Endothelial cell of umbilical vein (primary cell): Measurements from ENCODE around the gene PRRT1. TPM values are rescaled to one million over a fixed set of nuclear protein-coding genes. Genes with fewer than 3 reads are reported as not detected.

ENCODE experiments used
- BruUV-seq: library from RNA; stranded (reverse); fragments of 400-500 nt; replicated peaks from 2 replicates; lab custom pipeline; 2021; lab: Mats Ljungman, UMichigan
- CTCF ChIA-PET: fragments of 300-600, 350-600 bp; sonication (Branson Sonifier 250); formaldehyde crosslinking; loops from one replicate; lab custom pipeline; 2021; ENCODE audit warnings: antibody characterized with exemption, inconsistent platforms; lab: Charles Lee
- POLR2A ChIA-PET: fragments of 300-600, 350-600 bp; sonication (Branson Sonifier 250); formaldehyde crosslinking; loops from one replicate; lab custom pipeline; 2021; ENCODE audit warnings: antibody characterized with exemption, inconsistent platforms; lab: Charles Lee
- DNase-seq: peaks from one replicate; pipeline ENCODE4 v3.0.0-alpha.2; 2011; ENCODE audit warnings: low read depth, low spot score
- FAIRE-seq: peaks from 2 replicates; lab custom pipeline; 2011; peaks lifted over from hg19 to GRCh38; lab: Jason Lieb, UNC
- H2AFZ ChIP-seq: 2 replicates; pipeline ENCODE4 v1.6.0; 2012; ENCODE audit warnings: low read depth, low read length, control low read depth, inconsistent platforms
- H3K27ac ChIP-seq: 2 replicates; pipeline ENCODE4 v1.5.1; 2011; ENCODE audit warnings: low read depth, mild to moderate bottlenecking, control low read depth, low read length, moderate library complexity; ENCODE audit not compliant: insufficient read depth
- H3K27me3 ChIP-seq, 2 experiments: 2 replicates each; pipeline versions ENCODE4 v1.6.0 to v1.6.1; 2011; ENCODE audit warnings: low read length in 2 of 2, mixed read lengths in 1 of 2; ENCODE audit not compliant: control insufficient read depth in 2 of 2, insufficient read depth in 2 of 2
- H3K36me3 ChIP-seq, 2 experiments: 2 replicates in 1 of 2; 3 replicates in 1 of 2; pipeline ENCODE4 v1.5.1; 2011; ENCODE audit warnings: low read length in 2 of 2, mild to moderate bottlenecking in 1 of 2, moderate library complexity in 1 of 2; ENCODE audit not compliant: control insufficient read depth in 2 of 2, insufficient read depth in 2 of 2; ENCODE audit errors: extremely low read depth in 1 of 2
- H3K4me1 ChIP-seq: 3 replicates; pipeline ENCODE4 v1.5.1; 2011; ENCODE audit warnings: mild to moderate bottlenecking, low read length; ENCODE audit not compliant: control insufficient read depth, insufficient read depth; ENCODE audit errors: extremely low read depth
- H3K4me2 ChIP-seq: 2 replicates; pipeline ENCODE4 v1.6.1; 2011; ENCODE audit warnings: low read length, control low read depth, mixed read lengths; ENCODE audit not compliant: insufficient read depth
- H3K4me3 ChIP-seq, 3 experiments: fragments of 200-600 bp in 1 of 3; sonication (generic), shearing (Covaris generic) in 1 of 3; replicated peaks in 1 of 3; 2 replicates each; pipeline ENCODE4 v1.5.1; 2011 to 2016; ENCODE audit warnings: control low read depth in 3 of 3, low read length in 3 of 3, mild to moderate bottlenecking in 2 of 3, inconsistent platforms in 1 of 3, low read depth in 1 of 3, moderate library complexity in 1 of 3; ENCODE audit not compliant: insufficient read depth in 1 of 3
- H3K79me2 ChIP-seq: 2 replicates; pipeline ENCODE4 v1.6.0; 2012; ENCODE audit warnings: low read length, inconsistent platforms; ENCODE audit not compliant: control insufficient read depth, insufficient read depth
- H3K9ac ChIP-seq: replicated peaks from 2 replicates; pipeline ENCODE3; 2011; ENCODE audit warnings: low read length, control low read depth; ENCODE audit not compliant: insufficient read depth; ENCODE audit errors: extremely low read depth
- H3K9me1 ChIP-seq: replicated peaks from 3 replicates; pipeline ENCODE4 v1.6.0; 2011; ENCODE audit warnings: mild to moderate bottlenecking, low read length; ENCODE audit not compliant: control insufficient read depth, insufficient read depth; ENCODE audit errors: extremely low read depth
- H3K9me3 ChIP-seq: replicated peaks from 2 replicates; pipeline ENCODE4 v1.5.1; 2012; ENCODE audit warnings: low read length, inconsistent platforms; ENCODE audit not compliant: control insufficient read depth, insufficient read depth
- H4K20me1 ChIP-seq: replicated peaks from 2 replicates; pipeline ENCODE3; 2011; ENCODE audit warnings: mild to moderate bottlenecking, low read length; ENCODE audit not compliant: control insufficient read depth, insufficient read depth; ENCODE audit errors: extremely low read depth
- EZH2 ChIP-seq: IDR thresholded peaks from 2 replicates; pipeline ENCODE4 v1.6.1; 2012; ENCODE audit warnings: borderline replicate concordance, low read depth, mild to moderate bottlenecking, moderate library complexity, low read length, inconsistent platforms; ENCODE audit not compliant: severe bottlenecking
- FOS ChIP-seq: IDR thresholded peaks from 2 replicates; pipeline ENCODE4 v1.6.1; 2011; ENCODE audit warnings: mild to moderate bottlenecking, low read length, moderate library complexity, borderline replicate concordance; ENCODE audit not compliant: insufficient read depth
- GATA2 ChIP-seq: IDR thresholded peaks from 2 replicates; pipeline ENCODE4 v1.7.0; 2011; ENCODE audit warnings: low read depth, mild to moderate bottlenecking, moderate library complexity, mixed read lengths, low read length; ENCODE audit not compliant: insufficient read length, insufficient read depth
- JUN ChIP-seq: IDR thresholded peaks from 2 replicates; pipeline ENCODE4 v1.6.1; 2011; ENCODE audit warnings: borderline replicate concordance, low read depth; ENCODE audit not compliant: insufficient read length, insufficient read depth
- MAX ChIP-seq: IDR thresholded peaks from 2 replicates; pipeline ENCODE4 v1.6.1; 2011; ENCODE audit not compliant: insufficient read depth, insufficient read length
- POLR2A ChIP-seq: IDR thresholded peaks from 2 replicates; pipeline ENCODE4 v1.6.1; 2012; ENCODE audit warnings: low read depth, mild to moderate bottlenecking, control low read depth, low read length
- POLR2AphosphoS5 ChIP-seq: IDR thresholded peaks from 2 replicates; pipeline ENCODE4 v1.6.1; 2012; ENCODE audit warnings: low read depth, mild to moderate bottlenecking, control low read depth, low read length, moderate library complexity; ENCODE audit not compliant: insufficient read depth
- dilution Hi-C: fragments of 300-500 bp; cut with MboI; formaldehyde crosslinking; loops from one replicate; pipeline ENCODE4 v1.15.0; 2019; ENCODE audit warnings: low sequenced_read_pairs; ENCODE audit not compliant: extremely low pct_ligation_motif_present
- intact Hi-C: fragments of 100-400 bp; cut with micrococcal nuclease; formaldehyde crosslinking; loops from one replicate; pipeline ENCODE4 v1.10.0; 2022
- polyA plus RNA-seq, 4 experiments: library from polyadenylated mRNA; depleted of rRNA in 3 of 4; stranded (reverse) in 3 of 4; unstranded in 1 of 4; fragments of >200 nt; gene quantifications; 2 replicates each; pipeline versions ENCODE4 v1.2.1 to v1.2.3, GENCODE V29; 2011 to 2012; ENCODE audit warnings: missing spikeins in 1 of 4
- total RNA-seq: library from RNA; stranded (reverse); gene quantifications from 2 replicates; pipeline ENCODE4 v1.2.3, GENCODE V29; 2021

PRRT1 gene
- total and polyA plus RNA-seq, 2 donors (not counting 3 experiments of a cell fraction or from before 2014, with no cell fraction given): 0.55 to 1.3 TPM

- no peaks in the 10 kb centered on the region for H3K79me2 ChIP-seq
- no peaks in the 10 kb centered on the region for H3K9me1 ChIP-seq
- no peaks in the 10 kb centered on the region for H4K20me1 ChIP-seq
- BruUV-seq: no TSS peak
- no peak overlapping the region for H2AFZ ChIP-seq
- DNase-seq (no peak), FAIRE-seq (no peak)
- H3K4me1 ChIP-seq: no peaks in the 10 kb centered on the region
- intact Hi-C loops: loop anchor here (10.0 kb wide), 1 partner anchor 305 kb away; no protein-coding TSS in a partner anchor
- ChIA-PET CTCF (no interaction called here), POLR2A (interaction anchor here (0.6 kb wide), 2 partner anchors 164 to 255 kb away, joined by 3 to 9 read pairs; partner anchors contain the start of gene CFB)
- H3K36me3 ChIP-seq: peaks cover 0 to 3% of the 10 kb centered on the region in 2 experiments
- H3K9ac ChIP-seq: no peak overlapping the region
- H3K27ac ChIP-seq: no peak overlapping the region
- H3K27me3 ChIP-seq: peaks cover 17 to 18% of the 10 kb centered on the region in 2 experiments
- no peak overlapping the region for H3K4me3 ChIP-seq
- TF ChIP-seq JUN (no peak), FOS (no peak), GATA2 (no peak), EZH2 (no peak), POLR2AphosphoS5 (no peak), MAX (no peak), POLR2A (no peak)
- dilution Hi-C loops: no loop called here
- no peaks in the 10 kb centered on the region for H3K9me3 ChIP-seq
- H3K4me2 ChIP-seq: no peak overlapping the region
Measured at GRCh38 chr6:32109765-32110160, 42.0 kb downstream of the PRRT1 start.
